Activated naive CD4-positive, alpha-beta T cell treated with anti-CD3 and anti-CD28 coated beads, Interleukin-2, amount 50 U/mL, for 24 hours (primary cell): ENCODE results near the gene MRPL46.
"Not testable (repeated sequence)": the region's sequence is repeated elsewhere in the genome, so short reads cannot be mapped to it uniquely, and the experiment has no call there.

Experiments used
- H3K27ac Mint-ChIP-seq: one replicate; pipeline ENCODE4 v1.8.0; 2021; ENCODE audit warnings: mild to moderate bottlenecking, mixed read lengths
- H3K27me3 Mint-ChIP-seq: one replicate; pipeline ENCODE4 v1.8.0; 2021; ENCODE audit warnings: mixed read lengths
- H3K36me3 Mint-ChIP-seq: one replicate; pipeline ENCODE4 v1.8.0; 2021; ENCODE audit warnings: mixed read lengths
- H3K4me1 Mint-ChIP-seq: one replicate; pipeline ENCODE4 v1.8.0; 2021; ENCODE audit warnings: mixed read lengths
- H3K4me3 Mint-ChIP-seq: one replicate; pipeline ENCODE4 v1.8.0; 2021; ENCODE audit warnings: mild to moderate bottlenecking, mixed read lengths
- H3K9me3 Mint-ChIP-seq: one replicate; pipeline ENCODE4 v1.8.0; 2021; ENCODE audit warnings: mixed read lengths

Gene MRPL46

DNA sequence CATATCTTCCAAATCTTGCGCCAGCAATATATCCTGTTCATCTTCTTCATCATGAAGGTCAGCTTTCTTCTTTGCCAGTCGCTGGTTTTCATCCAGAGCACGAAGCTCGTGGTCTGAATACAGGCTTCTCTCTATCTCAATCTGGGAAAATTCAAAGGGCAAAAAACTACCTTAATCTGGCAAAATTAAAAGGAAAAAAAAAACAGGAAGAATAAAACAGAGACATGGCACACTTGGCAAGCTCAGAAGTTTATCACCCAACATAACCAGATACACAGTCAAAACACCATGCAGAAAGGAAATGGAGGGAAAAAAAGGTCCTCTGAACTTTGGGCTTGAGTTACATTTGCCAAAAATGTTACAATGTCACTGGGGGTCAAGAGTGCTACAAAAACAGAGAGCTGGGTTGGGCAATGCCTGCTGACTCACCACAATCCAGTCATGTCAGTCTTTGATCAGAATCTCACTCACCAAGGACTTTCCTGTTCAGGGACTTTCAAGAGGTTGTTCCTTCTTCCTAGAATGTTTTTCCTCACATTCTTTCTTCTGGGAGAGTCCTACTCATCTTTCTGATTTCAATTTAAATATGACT is 1.5 kb downstream of the MRPL46 start:
- peaks cover 4% of the 10 kb centered on the region for H3K36me3 Mint-ChIP-seq
- no peaks in the 10 kb centered on the region for H3K9me3 Mint-ChIP-seq
- peak overlapping the region; percentile 83 for H3K27ac Mint-ChIP-seq
- H3K4me3 Mint-ChIP-seq, result peak overlapping the region; percentile 93
- H3K27me3 Mint-ChIP-seq, result no peaks in the 10 kb centered on the region
- peaks cover 28% of the 10 kb centered on the region for H3K4me1 Mint-ChIP-seq

DNA sequence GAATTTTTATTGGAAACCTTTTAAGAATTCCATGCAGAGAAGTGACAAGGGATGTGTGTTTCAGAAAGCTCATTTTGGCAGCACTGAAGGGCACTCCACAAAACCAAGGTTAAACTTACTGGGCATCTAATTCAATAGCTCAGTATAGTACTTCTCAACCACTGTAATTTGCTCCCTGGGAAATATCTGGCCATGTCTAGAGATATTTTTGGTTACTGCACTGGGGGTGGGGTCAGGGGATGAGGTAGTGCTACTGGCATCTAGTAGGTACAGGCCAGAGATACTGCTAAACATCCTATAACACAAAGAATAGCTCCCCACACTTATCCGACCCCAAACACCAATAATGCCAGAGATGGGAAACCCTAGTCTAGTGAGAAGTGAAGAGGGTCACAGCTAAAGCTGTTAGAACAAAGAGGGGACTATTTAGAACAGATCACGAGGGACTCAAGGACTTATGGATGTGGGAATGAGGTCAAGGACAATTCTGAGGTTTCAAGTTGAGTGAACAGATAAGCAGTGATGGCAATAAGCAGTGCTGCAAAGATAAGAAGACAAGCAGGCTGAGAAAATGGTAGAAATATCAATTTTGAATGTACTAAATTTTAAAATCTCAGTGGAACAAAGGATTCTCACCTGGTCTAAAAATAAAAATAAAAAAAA is 3.2 kb downstream of the MRPL46 start:
- no peaks in the 10 kb centered on the region for H3K27me3 Mint-ChIP-seq
- H3K27ac Mint-ChIP-seq, result no peak overlapping the region
- no peaks in the 10 kb centered on the region for H3K9me3 Mint-ChIP-seq
- H3K4me1 Mint-ChIP-seq, result peaks cover 28% of the 10 kb centered on the region
- H3K4me3 Mint-ChIP-seq, result no peak overlapping the region
- H3K36me3 Mint-ChIP-seq, result peaks cover 5% of the 10 kb centered on the region

DNA sequence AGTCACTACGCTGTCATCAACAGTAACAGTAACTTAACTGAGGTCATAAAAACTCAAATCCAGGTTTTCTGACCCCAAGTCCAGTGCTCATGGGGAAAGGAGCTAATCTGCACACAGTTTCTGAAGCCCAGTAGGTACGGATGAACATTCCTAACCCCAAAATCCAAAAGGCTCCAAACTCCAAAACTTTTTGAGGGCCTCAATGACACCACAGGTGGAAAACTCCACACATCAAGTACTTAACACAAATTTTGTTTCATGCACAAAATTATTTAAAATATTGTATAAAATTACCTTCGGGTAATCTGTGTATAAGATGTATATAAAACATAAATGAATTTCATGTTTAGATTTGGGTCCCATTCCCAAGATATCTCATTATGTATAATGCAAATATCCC is 10.5 kb downstream of the MRPL46 start:
- no peaks in the 10 kb centered on the region for H3K9me3 Mint-ChIP-seq
- no peak overlapping the region for H3K4me3 Mint-ChIP-seq
- no peak overlapping the region for H3K27ac Mint-ChIP-seq
- H3K27me3 Mint-ChIP-seq, result no peaks in the 10 kb centered on the region
- peaks cover 3% of the 10 kb centered on the region for H3K4me1 Mint-ChIP-seq
- H3K36me3 Mint-ChIP-seq, result peaks cover 4% of the 10 kb centered on the region

DNA sequence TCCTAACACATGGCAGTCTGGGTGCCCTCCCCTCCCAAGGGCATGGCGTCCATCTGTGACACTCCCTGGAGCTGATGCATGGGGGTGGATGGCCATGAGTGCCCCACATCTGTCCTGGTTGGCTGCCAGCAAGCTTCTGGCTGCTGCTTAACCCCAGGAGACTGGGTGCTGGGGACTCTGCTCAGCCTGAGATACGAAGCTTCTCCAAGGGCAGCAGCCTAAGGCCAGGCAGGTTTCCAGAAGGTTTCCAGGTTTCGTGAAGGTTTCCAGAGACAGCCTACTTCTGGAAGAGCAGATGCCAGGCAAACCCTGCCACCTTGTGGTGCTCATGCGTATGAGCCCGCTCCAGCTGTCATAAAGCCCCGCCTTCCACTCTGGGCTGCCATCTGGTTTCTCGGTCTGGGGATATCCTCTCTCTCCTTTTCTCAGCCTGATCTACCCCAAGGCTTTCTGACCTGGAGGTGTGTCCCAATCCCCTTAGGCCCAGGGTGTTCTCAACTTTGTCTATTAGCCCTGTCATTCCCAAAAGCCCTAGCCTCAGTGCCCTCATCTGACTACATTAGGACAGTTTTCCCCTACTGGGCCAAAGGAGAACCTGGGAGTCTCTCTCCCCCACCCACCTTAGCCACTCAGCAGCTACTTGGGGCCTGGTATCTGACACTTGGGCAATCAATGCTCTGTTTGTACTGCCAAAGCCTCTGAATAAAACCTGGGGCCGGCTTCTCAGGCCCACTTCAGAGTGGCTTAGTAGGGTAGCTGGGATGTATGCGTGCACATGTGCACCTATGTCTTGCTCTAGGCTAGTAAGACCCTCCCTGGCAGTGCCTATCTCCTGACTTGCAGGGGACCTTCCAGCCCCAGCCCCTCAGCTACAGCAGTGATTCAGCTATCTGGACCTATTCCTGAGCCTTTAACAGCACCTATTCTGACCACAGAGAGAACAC is 12.0 kb downstream of the MRPL46 start:
- Mint-ChIP-seq H3K9me3 (no peaks in the 10 kb centered on the region), H3K27me3 (peaks cover under 1% of the 10 kb centered on the region), H3K27ac (no peak overlapping the region), H3K4me3 (no peak overlapping the region), H3K36me3 (peaks cover 4% of the 10 kb centered on the region), H3K4me1 (peaks cover 4% of the 10 kb centered on the region)

DNA sequence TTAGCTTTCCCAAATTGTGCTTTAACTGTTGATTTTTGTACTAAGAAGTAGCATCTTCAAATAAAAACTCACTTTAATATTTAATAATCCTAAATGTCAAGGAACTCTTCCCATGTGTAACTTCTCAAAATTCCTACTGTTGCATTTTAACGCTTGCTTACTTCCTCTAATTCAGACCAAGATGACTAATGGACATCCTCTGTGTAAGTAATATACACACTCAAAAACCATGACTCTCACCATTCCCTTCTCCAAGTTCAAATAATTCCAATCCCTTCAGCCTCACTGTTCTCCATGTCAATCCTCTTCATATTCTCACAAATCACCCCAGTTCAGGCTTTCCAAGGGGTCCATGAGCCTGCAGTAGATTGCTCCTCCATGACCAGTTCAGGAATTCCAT is 13.0 kb downstream of the MRPL46 start:
- Mint-ChIP-seq H3K4me3 (no peak overlapping the region), H3K36me3 (peaks cover 2% of the 10 kb centered on the region), H3K27ac (no peak overlapping the region), H3K9me3 (no peaks in the 10 kb centered on the region), H3K27me3 (peaks cover 3% of the 10 kb centered on the region), H3K4me1 (peaks cover 7% of the 10 kb centered on the region)

DNA sequence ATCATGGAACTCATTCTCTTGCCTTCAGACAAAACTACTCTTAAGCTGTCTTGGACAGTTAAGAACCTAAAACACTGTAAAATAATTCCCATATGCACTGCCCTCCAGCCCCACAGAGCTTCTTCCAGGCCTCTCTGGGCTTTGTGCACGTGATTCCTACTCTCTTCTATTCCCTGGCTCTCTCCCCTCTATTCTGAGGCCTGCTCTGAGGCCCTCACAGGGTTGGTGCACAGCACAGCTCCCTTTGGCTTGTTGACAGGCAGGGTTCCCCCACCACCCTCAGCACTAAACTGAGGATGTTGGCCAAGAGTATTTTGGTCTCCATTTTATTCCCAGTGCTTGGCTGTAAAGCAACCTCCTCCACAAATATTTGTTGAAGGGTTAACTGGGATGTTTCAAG is 13.5 kb downstream of the MRPL46 start:
- peaks cover 3% of the 10 kb centered on the region for H3K27me3 Mint-ChIP-seq
- H3K36me3 Mint-ChIP-seq, result peaks cover 2% of the 10 kb centered on the region
- H3K9me3 Mint-ChIP-seq, result no peaks in the 10 kb centered on the region
- no peak overlapping the region for H3K27ac Mint-ChIP-seq
- H3K4me3 Mint-ChIP-seq, result no peak overlapping the region
- H3K4me1 Mint-ChIP-seq, result peaks cover 7% of the 10 kb centered on the region

DNA sequence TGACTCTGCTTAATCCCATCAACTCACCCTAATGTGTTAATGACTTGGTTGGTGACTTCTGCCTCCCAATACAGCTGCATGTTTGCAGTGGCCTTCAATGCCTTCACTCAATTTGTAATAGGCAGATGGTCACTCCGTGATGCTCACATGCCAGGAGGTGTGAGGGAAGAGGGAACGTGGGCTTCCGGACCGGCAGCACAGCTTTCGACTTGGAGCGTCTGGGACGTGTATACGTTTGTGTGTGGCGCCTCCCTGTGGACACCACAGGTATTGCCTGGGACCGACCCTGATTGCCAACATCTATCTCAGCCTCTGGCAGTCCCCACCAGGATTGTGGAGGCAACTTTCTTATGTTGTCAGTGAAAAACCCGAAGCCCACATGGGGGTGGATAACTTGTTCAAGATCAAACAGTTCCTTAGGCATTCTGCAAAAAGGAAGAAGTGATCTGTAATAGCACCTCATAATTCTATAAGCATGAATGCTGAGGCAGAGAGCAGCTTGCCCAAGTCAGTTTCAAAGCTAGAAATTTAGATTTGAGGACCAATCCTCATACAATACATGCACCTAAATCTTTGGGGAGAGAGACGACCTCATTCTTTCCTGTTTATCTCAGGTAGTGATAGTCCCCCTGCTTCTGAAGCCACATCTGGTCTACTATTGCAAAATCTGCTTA is 16.9 kb downstream of the MRPL46 start:
- Mint-ChIP-seq H3K27ac (no peak overlapping the region), H3K4me3 (no peak overlapping the region), H3K9me3 (no peaks in the 10 kb centered on the region)

DNA sequence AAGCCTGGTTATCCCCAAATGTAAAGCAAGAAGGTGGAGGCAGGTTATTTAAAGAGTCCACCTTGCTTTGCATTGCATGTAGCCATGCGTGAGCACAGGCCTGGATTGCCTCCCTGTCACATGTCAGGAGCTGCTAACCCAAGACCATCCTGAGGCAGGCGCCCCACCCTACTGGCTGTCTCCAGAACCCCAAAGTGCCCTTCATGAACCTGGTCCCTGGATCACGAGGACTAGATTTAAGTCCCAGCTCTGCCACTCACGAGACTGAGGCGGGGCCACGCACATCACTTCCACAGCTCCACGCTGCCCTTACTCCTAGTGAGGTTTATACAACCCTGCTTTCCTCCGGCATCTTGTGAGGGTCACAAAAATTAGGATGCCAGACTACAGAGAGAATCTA is 17.6 kb downstream of the MRPL46 start:
- H3K36me3 Mint-ChIP-seq, result no peaks in the 10 kb centered on the region
- peaks cover 3% of the 10 kb centered on the region for H3K9me3 Mint-ChIP-seq
- no peak overlapping the region for H3K27ac Mint-ChIP-seq
- no peak overlapping the region for H3K4me3 Mint-ChIP-seq
- H3K27me3 Mint-ChIP-seq, result peaks cover 6% of the 10 kb centered on the region
- peaks cover 4% of the 10 kb centered on the region for H3K4me1 Mint-ChIP-seq

More for the DNA sequence above, 16.9 kb downstream of the MRPL46 start:
- Mint-ChIP-seq H3K36me3 (no peaks in the 10 kb centered on the region), H3K27me3 (peaks cover 5% of the 10 kb centered on the region), H3K4me1 (peaks cover 4% of the 10 kb centered on the region)

DNA sequence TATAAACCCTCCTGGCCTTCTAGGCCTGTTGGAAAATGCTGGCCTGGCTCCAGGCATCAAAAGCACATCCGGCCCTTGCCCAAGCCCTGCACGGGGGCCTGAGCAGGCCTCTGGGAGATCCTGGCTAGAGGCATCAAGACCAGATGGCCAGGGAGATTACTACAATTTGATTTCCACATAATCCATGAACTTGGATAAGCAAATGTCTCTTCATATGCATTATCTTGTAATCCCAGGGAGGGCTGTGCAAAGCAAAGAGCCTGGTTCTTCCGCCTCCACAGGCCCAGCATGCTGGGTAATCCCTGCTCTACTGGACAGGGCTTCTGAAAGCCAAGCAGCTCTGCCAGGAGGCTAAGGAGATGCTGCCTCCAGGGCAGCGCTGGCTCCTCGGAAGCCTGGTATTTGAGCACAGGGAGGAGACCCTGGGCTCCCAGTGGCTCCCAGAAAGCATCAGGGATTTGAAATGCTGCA is 18.2 kb downstream of the MRPL46 start:
- no peaks in the 10 kb centered on the region for H3K36me3 Mint-ChIP-seq
- H3K9me3 Mint-ChIP-seq, result peaks cover 7% of the 10 kb centered on the region
- no peak overlapping the region for H3K27ac Mint-ChIP-seq
- H3K27me3 Mint-ChIP-seq, result peaks cover 7% of the 10 kb centered on the region
- H3K4me3 Mint-ChIP-seq, result no peak overlapping the region
- peaks cover 4% of the 10 kb centered on the region for H3K4me1 Mint-ChIP-seq

DNA sequence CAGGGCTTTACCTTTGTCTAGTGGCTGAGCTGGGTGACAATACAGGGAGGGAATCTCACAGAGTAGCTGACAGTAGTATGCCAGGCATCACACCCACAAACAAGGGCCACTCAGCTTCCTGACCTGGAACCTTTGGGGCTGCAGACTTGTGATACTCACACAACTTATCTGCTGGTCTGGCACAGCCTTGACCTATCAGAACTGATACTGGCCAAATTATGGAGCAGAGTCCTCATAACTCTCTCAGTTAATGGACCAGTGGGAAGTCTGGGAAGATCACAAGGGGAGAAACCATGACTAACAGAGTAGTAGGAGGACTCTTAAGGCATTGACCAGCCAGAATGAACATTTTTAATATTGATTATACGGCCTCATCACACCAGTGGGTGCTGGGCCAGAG is 19.4 kb downstream of the MRPL46 start:
- Mint-ChIP-seq H3K27ac (no peak overlapping the region), H3K4me1 (peaks cover 4% of the 10 kb centered on the region), H3K9me3 (peaks cover 19% of the 10 kb centered on the region), H3K27me3 (peaks cover 11% of the 10 kb centered on the region), H3K4me3 (no peak overlapping the region), H3K36me3 (peaks cover 1% of the 10 kb centered on the region)

DNA sequence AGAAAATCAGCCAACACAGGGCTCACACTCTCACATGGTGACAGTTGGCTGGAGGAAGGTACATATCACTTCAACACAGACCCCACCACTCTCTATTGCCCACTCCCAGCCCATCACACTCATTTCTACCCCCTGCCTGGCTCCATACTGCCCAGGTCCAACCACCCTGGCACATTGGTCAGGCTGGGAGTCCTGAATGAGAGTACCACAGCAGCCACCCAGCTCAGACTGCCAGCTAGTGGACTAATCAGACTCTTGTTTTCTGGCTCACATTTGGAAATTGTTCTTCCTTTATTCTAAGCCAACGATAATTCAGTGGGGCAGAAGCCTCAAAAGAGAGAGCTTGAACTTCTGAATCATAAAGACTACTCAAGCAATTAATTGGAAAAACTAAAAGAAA is 20.0 kb downstream of the MRPL46 start:
- Mint-ChIP-seq H3K27ac (no peak overlapping the region), H3K4me3 (no peak overlapping the region), H3K9me3 (peaks cover 19% of the 10 kb centered on the region), H3K4me1 (peaks cover 4% of the 10 kb centered on the region), H3K36me3 (peaks cover 1% of the 10 kb centered on the region), H3K27me3 (peaks cover 13% of the 10 kb centered on the region)

DNA sequence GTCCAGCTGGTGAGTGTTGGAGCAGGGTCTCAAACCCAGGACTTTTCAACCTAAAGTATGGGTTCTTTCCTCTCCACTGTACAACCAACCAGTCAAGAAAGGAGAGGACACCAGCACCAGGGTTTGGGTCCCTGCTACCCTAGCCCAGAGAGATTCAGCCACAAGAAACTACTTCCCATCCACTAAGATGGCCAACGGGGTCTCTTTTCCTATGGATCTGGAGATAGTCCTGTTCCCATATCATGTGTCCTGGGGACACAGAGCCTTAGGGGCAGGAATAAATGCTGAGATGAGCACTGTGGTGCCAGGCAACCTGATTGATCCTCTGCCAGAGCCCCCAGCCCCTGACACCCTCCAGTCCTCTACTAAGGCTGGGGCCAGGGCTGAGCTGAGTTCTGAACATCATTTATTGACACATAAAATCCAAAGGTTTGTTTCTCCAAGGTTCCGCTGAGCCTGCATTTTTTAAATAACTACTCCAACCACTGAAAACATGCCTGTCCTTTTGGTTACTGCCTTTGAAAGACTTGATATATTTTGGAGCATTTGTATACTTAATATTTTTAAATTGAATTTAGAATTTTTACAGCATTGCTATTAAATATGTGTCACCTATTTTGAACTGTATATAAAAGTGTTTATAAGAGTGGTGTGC is 26.0 kb downstream of the MRPL46 start:
- no peaks in the 10 kb centered on the region for H3K4me1 Mint-ChIP-seq
- H3K9me3 Mint-ChIP-seq, result peaks cover 19% of the 10 kb centered on the region
- H3K27me3 Mint-ChIP-seq, result peaks cover 24% of the 10 kb centered on the region
- H3K4me3 Mint-ChIP-seq, result no peak overlapping the region
- peaks cover 1% of the 10 kb centered on the region for H3K36me3 Mint-ChIP-seq
- no peak overlapping the region for H3K27ac Mint-ChIP-seq

DNA sequence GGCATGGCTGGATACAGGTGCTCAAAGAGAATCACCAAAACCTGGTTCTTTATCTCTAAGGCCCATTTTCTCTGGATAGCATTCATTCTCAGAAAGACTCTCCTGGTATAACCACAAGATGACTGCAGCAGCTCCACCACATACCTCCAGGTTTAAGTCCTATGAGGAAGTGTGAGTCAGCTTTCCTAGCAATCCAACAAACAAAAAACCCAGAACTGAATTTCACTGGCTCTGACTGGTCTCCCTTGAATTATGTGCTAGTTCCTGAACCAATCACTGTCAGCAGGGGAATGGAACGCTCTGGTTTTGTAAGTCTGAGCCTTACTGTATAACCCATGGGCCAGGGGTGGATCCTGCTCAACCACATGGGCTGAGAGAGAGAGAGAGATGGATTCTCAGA is 27.2 kb downstream of the MRPL46 start:
- no peaks in the 10 kb centered on the region for H3K4me1 Mint-ChIP-seq
- no peak overlapping the region for H3K27ac Mint-ChIP-seq
- H3K27me3 Mint-ChIP-seq, result peaks cover 25% of the 10 kb centered on the region
- H3K9me3 Mint-ChIP-seq, result peaks cover 19% of the 10 kb centered on the region
- H3K36me3 Mint-ChIP-seq, result peaks cover 1% of the 10 kb centered on the region
- H3K4me3 Mint-ChIP-seq, result no peak overlapping the region

DNA sequence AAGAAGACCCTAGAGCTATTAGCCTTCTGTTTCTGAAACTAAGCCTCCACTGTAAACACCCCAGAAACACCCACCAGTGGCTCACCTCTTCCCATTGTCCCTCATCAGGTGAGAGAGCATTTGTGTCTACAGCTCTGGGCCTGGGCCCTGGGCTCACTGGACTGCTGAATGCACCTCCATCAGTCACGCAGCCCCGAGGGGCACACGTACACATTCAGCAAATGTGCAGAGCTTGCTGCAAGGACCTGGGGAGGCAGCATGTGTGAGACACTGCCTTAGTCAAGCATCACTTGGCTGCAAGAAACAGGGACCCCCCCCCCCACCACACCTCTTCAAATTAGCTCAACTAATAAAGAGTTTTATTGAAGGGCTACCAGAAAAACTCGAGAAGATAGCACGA is 29.0 kb downstream of the MRPL46 start:
- H3K9me3 Mint-ChIP-seq, result peaks cover 3% of the 10 kb centered on the region
- H3K4me1 Mint-ChIP-seq, result no peaks in the 10 kb centered on the region
- H3K27me3 Mint-ChIP-seq, result peaks cover 20% of the 10 kb centered on the region
- H3K36me3 Mint-ChIP-seq, result no peaks in the 10 kb centered on the region
- H3K27ac Mint-ChIP-seq, result no peak overlapping the region
- H3K4me3 Mint-ChIP-seq, result no peak overlapping the region

DNA sequence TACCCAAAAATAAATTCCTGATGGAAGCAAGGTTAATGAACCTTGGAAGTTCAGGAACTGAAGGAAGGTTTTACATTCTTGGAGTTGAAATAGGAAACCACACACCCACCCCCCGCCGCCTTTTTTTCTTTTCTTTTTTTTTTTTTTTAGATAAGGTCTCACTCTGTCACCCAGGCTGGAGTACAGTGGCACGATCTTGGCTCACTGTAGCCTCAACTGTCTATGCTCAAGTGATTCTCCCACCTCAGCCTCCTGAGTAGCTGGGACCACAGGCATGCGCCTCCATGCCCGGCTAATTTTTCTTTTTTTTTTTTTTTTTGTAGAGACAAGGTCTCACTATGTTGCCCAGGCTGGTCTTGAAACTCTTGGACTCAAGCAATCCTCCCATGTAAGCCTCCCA is 33.1 kb downstream of the MRPL46 start:
- H3K4me1 Mint-ChIP-seq, H3K36me3 Mint-ChIP-seq, H3K4me3 Mint-ChIP-seq, H3K27ac Mint-ChIP-seq, H3K9me3 Mint-ChIP-seq: not testable (repeated sequence)
- H3K27me3 Mint-ChIP-seq, result peaks cover 14% of the 10 kb centered on the region
